ENCODE results near the gene GNB3. TPM values are rescaled to one million over a fixed set of nuclear protein-coding genes. Genes with fewer than 3 reads are reported as not detected.

The GNB3 gene
- total and polyA plus RNA-seq, 2 of the 4 experiments (the other 2 are of a cell fraction), result 0.72 to 20.5 TPM

DNA sequence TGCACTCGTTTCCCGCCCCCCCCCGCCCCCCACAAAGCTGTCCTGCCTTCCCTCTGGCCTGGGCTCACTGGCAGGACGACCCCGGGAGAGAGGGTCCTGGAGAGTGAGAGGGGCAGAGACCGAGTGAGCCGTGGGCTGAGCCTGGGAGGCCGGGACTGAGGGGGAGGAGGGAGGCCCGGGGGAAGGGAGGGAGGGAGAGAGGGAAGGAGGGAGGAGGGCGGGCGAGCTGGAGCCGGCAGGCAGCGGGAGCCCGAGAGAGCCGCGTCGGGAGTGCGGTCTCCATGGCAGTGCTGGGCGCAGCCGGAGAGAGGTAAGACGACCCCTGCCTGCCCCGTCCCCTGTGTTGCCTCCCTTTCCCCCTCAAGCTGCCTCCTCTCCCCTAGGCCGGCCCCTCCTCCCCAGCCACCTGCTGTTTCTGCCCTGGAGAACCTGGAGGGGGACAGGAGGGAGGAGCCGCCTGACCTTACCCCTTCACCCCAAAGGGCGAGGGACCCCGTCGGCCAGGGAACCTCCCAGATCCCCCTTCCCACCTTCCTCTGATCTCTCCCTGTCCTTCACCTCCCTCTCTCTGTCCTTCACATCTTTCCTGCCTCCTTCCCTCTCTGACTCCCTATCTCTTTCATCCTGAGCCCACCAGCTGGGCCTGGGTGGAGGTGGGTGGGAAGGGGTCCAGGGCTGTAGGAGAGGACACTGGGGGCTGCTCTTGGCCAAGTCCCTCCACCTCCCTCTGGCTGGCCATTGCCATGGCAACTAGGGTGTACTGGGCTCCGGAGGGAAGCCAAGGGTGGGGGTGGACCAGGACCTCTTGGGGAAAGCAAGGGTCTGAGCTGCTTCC, 18.9 kb upstream of the GNB3 start, which contains the start of gene GPR162 (continued):
- TF ChIP-seq, protein P1, sequence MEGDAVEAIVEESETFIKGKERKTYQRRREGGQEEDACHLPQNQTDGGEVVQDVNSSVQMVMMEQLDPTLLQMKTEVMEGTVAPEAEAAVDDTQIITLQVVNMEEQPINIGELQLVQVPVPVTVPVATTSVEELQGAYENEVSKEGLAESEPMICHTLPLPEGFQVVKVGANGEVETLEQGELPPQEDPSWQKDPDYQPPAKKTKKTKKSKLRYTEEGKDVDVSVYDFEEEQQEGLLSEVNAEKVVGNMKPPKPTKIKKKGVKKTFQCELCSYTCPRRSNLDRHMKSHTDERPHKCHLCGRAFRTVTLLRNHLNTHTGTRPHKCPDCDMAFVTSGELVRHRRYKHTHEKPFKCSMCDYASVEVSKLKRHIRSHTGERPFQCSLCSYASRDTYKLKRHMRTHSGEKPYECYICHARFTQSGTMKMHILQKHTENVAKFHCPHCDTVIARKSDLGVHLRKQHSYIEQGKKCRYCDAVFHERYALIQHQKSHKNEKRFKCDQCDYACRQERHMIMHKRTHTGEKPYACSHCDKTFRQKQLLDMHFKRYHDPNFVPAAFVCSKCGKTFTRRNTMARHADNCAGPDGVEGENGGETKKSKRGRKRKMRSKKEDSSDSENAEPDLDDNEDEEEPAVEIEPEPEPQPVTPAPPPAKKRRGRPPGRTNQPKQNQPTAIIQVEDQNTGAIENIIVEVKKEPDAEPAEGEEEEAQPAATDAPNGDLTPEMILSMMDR (conservative IDR thresholded peaks at IDR 0.05; ENCODE audit: low read depth, low read length), result no peak
